Upper lobe of left lung (tissue), 4 donors: ENCODE data around the gene RELL1.

Experiments
- CTCF ChIP-seq, 6 experiments: fragments of 450-650 bp in 4 of 6; fragments of 200-600 bp in 2 of 6; sonication (generic) in 2 of 6; IDR thresholded peaks; one replicate each; pipeline ENCODE4 v1.5.1; 2016 to 2019; ENCODE audit warnings: antibody characterized with exemption in 6 of 6
- EP300 ChIP-seq, 4 donors: sonication (generic); formaldehyde crosslinking; IDR thresholded peaks; one replicate each; pipeline ENCODE4 v1.5.1; 2017; ENCODE audit warnings: antibody characterized with exemption in 4 of 4, control low read depth in 2 of 4
- POLR2A ChIP-seq, 4 donors: fragments of 450-650 bp; IDR thresholded peaks; one replicate each; pipeline ENCODE4 v1.5.1; 2016 to 2017; ENCODE audit warnings: antibody characterized with exemption in 4 of 4, mild to moderate bottlenecking in 2 of 4

DNA sequence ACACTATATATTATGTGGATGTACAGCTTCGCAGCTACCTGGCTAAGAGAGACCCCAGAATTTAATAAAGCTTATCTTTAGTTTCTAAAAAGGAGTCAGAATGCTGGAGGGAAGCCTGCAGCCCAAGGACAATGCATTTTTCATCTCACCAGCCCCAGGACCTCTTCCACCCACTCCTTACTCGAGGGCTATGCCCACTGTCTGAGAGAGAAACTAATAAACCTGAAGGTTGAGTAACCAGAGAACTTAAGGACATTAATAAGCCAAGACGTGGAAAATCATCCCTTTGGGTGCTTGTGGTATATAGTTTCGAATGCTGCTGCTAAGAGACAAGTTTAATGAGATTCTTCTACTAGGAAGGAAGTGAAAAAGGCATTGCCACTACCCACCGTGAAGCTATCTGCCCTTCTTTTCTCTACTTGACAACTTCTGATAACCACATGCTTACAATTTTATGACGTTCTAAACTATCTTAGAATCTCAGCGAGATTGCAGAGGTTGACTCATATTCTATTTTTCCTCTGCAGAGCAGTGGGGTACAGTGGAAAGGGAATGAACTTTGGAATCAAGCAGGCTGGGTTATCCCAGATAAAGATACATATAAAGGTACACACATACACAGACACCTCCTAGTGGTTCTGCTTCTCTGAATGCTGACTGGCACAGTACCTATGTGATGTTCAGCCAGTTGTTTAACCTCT is 3.3 kb downstream of the RELL1 start:
- TF ChIP-seq POLR2A (IDR thresholded peaks at IDR 0.05) (no peak), CTCF (IDR thresholded peaks at IDR 0.05) (no peak), EP300 (IDR thresholded peaks at IDR 0.05) (no peak)
